ENCODE data around the gene RRP36. TPM values are rescaled to one million over a fixed set of nuclear protein-coding genes. Genes with fewer than 3 reads are reported as not detected.
A peak's percentile ranks its signal among the peaks of the same experiment; 100 is the strongest.

RRP36 gene
- total RNA-seq, 1 experiment from 2014 or later = 62.5 TPM

- peaks cover 5% of the 10 kb centered on the region; the same call in 1 of the 2 replicates for H3K4me1 ChIP-seq (replicated peaks; ENCODE audit: insufficient read depth)
- CTCF ChIA-PET = no interaction called here
- POLR2A ChIA-PET (ENCODE audit: unreplicated experiment) = no interaction called here
Measured at GRCh38 chr6:43050981-43051380, 29.6 kb downstream of the RRP36 start.

GRCh38 chr6:43052225-43052841 lies 30.9 kb downstream of the RRP36 start:
- DNase-seq = no peak
- no peak overlapping the region for H2AFZ ChIP-seq
- H3K79me2 ChIP-seq (ENCODE audit: low read depth) = peaks cover 23% of the 10 kb centered on the region
- BruUV-seq (replicated peaks) = no TSS peak
- no peak overlapping the region for H3K27ac ChIP-seq
- CTCF ChIA-PET = no interaction called here
- POLR2A ChIA-PET (ENCODE audit: unreplicated experiment) = interaction anchor here (0.7 kb wide), 1 partner anchor 921 kb away, joined by 4 read pairs; no protein-coding TSS in a partner anchor
- no peaks in the 10 kb centered on the region for H3K27me3 ChIP-seq (ENCODE audit: insufficient read depth, low read depth)
- no peaks in the 10 kb centered on the region for H3K9me2 ChIP-seq (ENCODE audit: insufficient read depth)
- peaks cover 18% of the 10 kb centered on the region; the same call in 1 of the 2 replicates for H3F3A ChIP-seq (ENCODE audit: insufficient read depth, low read depth)
- no peak for TF ChIP-seq CTCF (conservative IDR thresholded peaks at IDR 0.05)
- TF ChIP-seq EZH2 (IDR thresholded peaks at IDR 0.05; ENCODE audit: low read depth) = no peak
- H3K4me3 ChIP-seq = peak overlapping the region; percentile 89; the same call in 1 of the 2 replicates
- no peaks in the 10 kb centered on the region for H4K20me1 ChIP-seq (ENCODE audit: insufficient read depth)
- intact Hi-C loops (cut with micrococcal nuclease; ENCODE audit: unreplicated experiment) = no loop called here
- peak overlapping the region; percentile 99 for H3K4me2 ChIP-seq
- H3K4me1 ChIP-seq (replicated peaks; ENCODE audit: insufficient read depth) = peaks cover 5% of the 10 kb centered on the region; the same call in 1 of the 2 replicates
- H3K9me3 ChIP-seq (ENCODE audit: insufficient read depth, low read depth) = no peaks in the 10 kb centered on the region
- peaks cover 3% of the 10 kb centered on the region; the same call in 1 of the 2 replicates for H3K36me3 ChIP-seq (ENCODE audit: low read depth)

More at GRCh38 chr6:43050981-43051380, 29.6 kb downstream of the RRP36 start:
- H3K79me2 ChIP-seq (ENCODE audit: low read depth) = peaks cover 19% of the 10 kb centered on the region
- H3K36me3 ChIP-seq (ENCODE audit: low read depth) = peaks cover 3% of the 10 kb centered on the region; the same call in 1 of the 2 replicates
- BruUV-seq (replicated peaks) = no TSS peak
- H2AFZ ChIP-seq = no peak overlapping the region
- TF ChIP-seq CTCF (conservative IDR thresholded peaks at IDR 0.05) = no peak
- no peak for TF ChIP-seq EZH2 (IDR thresholded peaks at IDR 0.05; ENCODE audit: low read depth)
- peaks cover 15% of the 10 kb centered on the region; the same call in 1 of the 2 replicates for H3F3A ChIP-seq (ENCODE audit: insufficient read depth, low read depth)
- H3K27me3 ChIP-seq (ENCODE audit: insufficient read depth, low read depth) = no peaks in the 10 kb centered on the region
- no peaks in the 10 kb centered on the region for H3K9me2 ChIP-seq (ENCODE audit: insufficient read depth)
- no peaks in the 10 kb centered on the region for H4K20me1 ChIP-seq (ENCODE audit: insufficient read depth)
- H3K4me3 ChIP-seq = no peak overlapping the region
- DNase-seq = no peak
- intact Hi-C loops (cut with micrococcal nuclease; ENCODE audit: unreplicated experiment) = no loop called here
- no peaks in the 10 kb centered on the region for H3K9me3 ChIP-seq (ENCODE audit: insufficient read depth, low read depth)
- no peak overlapping the region for H3K4me2 ChIP-seq
- H3K27ac ChIP-seq = no peak overlapping the region

GRCh38 chr6:43052842-43053544 lies 31.6 kb downstream of the RRP36 start:
- Histone ChIP-seq H3K36me3 (ENCODE audit: low read depth) (peaks cover 3% of the 10 kb centered on the region; the same call in 1 of the 2 replicates), H3K9me3 (ENCODE audit: insufficient read depth, low read depth) (no peaks in the 10 kb centered on the region), H3K4me2 (peak overlapping the region; percentile 99), H2AFZ (peak overlapping the region; percentile 91), H3K4me3 (peak overlapping the region; percentile 89), H3K27me3 (ENCODE audit: insufficient read depth, low read depth) (no peaks in the 10 kb centered on the region), H3K4me1 (replicated peaks; ENCODE audit: insufficient read depth) (peaks cover 5% of the 10 kb centered on the region; the same call in 1 of the 2 replicates), H3K9me2 (ENCODE audit: insufficient read depth) (no peaks in the 10 kb centered on the region), H3K79me2 (ENCODE audit: low read depth) (peaks cover 30% of the 10 kb centered on the region), H3K27ac (peak overlapping the region; percentile 64), H4K20me1 (ENCODE audit: insufficient read depth) (no peaks in the 10 kb centered on the region), H3F3A (ENCODE audit: insufficient read depth, low read depth) (peaks cover 18% of the 10 kb centered on the region; the same call in 1 of the 2 replicates)
- ChIA-PET POLR2A (ENCODE audit: unreplicated experiment) (interaction anchor here (0.5 to 1.0 kb wide), 5 partner anchors 69 to 920 kb away, joined by 3 to 6 read pairs (median 4); partner anchors contain the start of genes ABCC10, CNPY3 and PPP2R5D), CTCF (interaction anchor here (0.5 to 0.7 kb wide), 3 partner anchors 91 to 108 kb away, joined by 3 to 8 read pairs (median 4); no protein-coding TSS in a partner anchor)
- TF ChIP-seq EZH2 (IDR thresholded peaks at IDR 0.05; ENCODE audit: low read depth) (no peak), CTCF (conservative IDR thresholded peaks at IDR 0.05) (peak; percentile 28; the same call in 1 of the 2 replicates)
- intact Hi-C loops (cut with micrococcal nuclease; ENCODE audit: unreplicated experiment) = no loop called here
- no peak for DNase-seq
- BruUV-seq (replicated peaks) = TSS peak; percentile 33
